Fibroblast of pulmonary artery (primary cell): ENCODE results near the gene GMPR2.
A peak's percentile ranks its signal among the peaks of the same experiment; 100 is the strongest.

Source experiments
- DNase-seq: peaks from one replicate; pipeline ENCODE4 v3.0.0-alpha.2; 2010; ENCODE audit warnings: low read depth
- H3K4me3 ChIP-seq: replicated peaks from 2 replicates; pipeline ENCODE4 v1.5.1; 2011; ENCODE audit warnings: low read depth, mild to moderate bottlenecking, control low read depth, low read length, moderate library complexity
- CTCF ChIP-seq: IDR thresholded peaks from 2 replicates; pipeline ENCODE4 v1.5.1; 2011; ENCODE audit warnings: mild to moderate bottlenecking, control low read depth, low read length, inconsistent platforms; ENCODE audit errors: missing control alignments

GMPR2 gene

GRCh38 chr14:24266344-24267244 is 33.9 kb downstream of the GMPR2 start:
- no peak for TF ChIP-seq CTCF
- no peak overlapping the region for H3K4me3 ChIP-seq
- DNase-seq = no peak

- TF ChIP-seq CTCF = no peak
- H3K4me3 ChIP-seq = no peak overlapping the region
- DNase-seq = no peak
Observed at GRCh38 chr14:24267516-24267915, 34.8 kb downstream of the GMPR2 start.

- H3K4me3 ChIP-seq = no peak overlapping the region
- no peak for TF ChIP-seq CTCF
- DNase-seq = no peak
Observed at GRCh38 chr14:24268225-24268624, 35.5 kb downstream of the GMPR2 start.

GRCh38 chr14:24269368-24269767 is 36.6 kb downstream of the GMPR2 start:
- no peak overlapping the region for H3K4me3 ChIP-seq
- no peak for TF ChIP-seq CTCF
- DNase-seq = no peak

- no peak for TF ChIP-seq CTCF
- H3K4me3 ChIP-seq = no peak overlapping the region
- no peak for DNase-seq
Observed at GRCh38 chr14:24269910-24270536, 37.3 kb downstream of the GMPR2 start.

GRCh38 chr14:24270537-24271133 is 37.9 kb downstream of the GMPR2 start:
- no peak for TF ChIP-seq CTCF
- no peak for DNase-seq
- peak overlapping the region; percentile 78 for H3K4me3 ChIP-seq
